ENCODE measurements around the gene POLR3A.

- no peak for TF ChIP-seq CTCF (optimal IDR thresholded peaks at IDR 0.05 in 1 of 3, IDR thresholded peaks at IDR 0.05 in 1 of 3, conservative IDR thresholded peaks at IDR 0.05 in 1 of 3; ENCODE audit: extremely low read depth in 1 of 3, insufficient read depth in 2 of 3, low read length in 3 of 3)
- TF ChIP-seq EZH2 (IDR thresholded peaks at IDR 0.05; ENCODE audit: low read length): no peak
Measured at GRCh38 chr10:78000956-78001472, 28.3 kb downstream of the POLR3A start.

All from keratinocyte (primary cell).